ENCODE data around the gene CSNK2A3.
"Not testable (repeated sequence)": the region's sequence is repeated elsewhere in the genome, so short reads cannot be mapped to it uniquely, and the experiment has no call there.

The CSNK2A3 gene

GRCh38 chr11:11378184-11378940 is 25.3 kb upstream of the CSNK2A3 start:
- DNase-seq = no peak

- no peak for DNase-seq
Observed at GRCh38 chr11:11374358-11375148, 21.5 kb upstream of the CSNK2A3 start.

GRCh38 chr11:11373934-11374333 is 20.9 kb upstream of the CSNK2A3 start:
- no peak for DNase-seq

GRCh38 chr11:11372461-11372860 is 19.4 kb upstream of the CSNK2A3 start:
- no peak for DNase-seq

GRCh38 chr11:11370962-11371303 is 17.9 kb upstream of the CSNK2A3 start:
- no peak for DNase-seq

GRCh38 chr11:11370255-11370961 is 17.4 kb upstream of the CSNK2A3 start:
- DNase-seq = no peak

- DNase-seq = no peak
Observed at GRCh38 chr11:11366793-11367192, 13.7 kb upstream of the CSNK2A3 start.

GRCh38 chr11:11363674-11364073 is 10.6 kb upstream of the CSNK2A3 start:
- no peak for DNase-seq

- DNase-seq = no peak
Observed at GRCh38 chr11:11359611-11360010, 6.6 kb upstream of the CSNK2A3 start.

GRCh38 chr11:11356842-11357241 is 3.8 kb upstream of the CSNK2A3 start:
- no peak for DNase-seq

- not testable (repeated sequence) for DNase-seq
Observed at GRCh38 chr11:11351851-11352250, 1.2 kb downstream of the CSNK2A3 start.

GRCh38 chr11:11351042-11351586 is 1.9 kb downstream of the CSNK2A3 start:
- no peak for DNase-seq

- DNase-seq = no peak
Observed at GRCh38 chr11:11349870-11350337, 3.1 kb downstream of the CSNK2A3 start.

- DNase-seq = no peak
Observed at GRCh38 chr11:11349106-11349825, 3.8 kb downstream of the CSNK2A3 start.

GRCh38 chr11:11348303-11348702 is 4.7 kb downstream of the CSNK2A3 start:
- DNase-seq = no peak

GRCh38 chr11:11347592-11347991 is 5.5 kb downstream of the CSNK2A3 start:
- no peak for DNase-seq

GRCh38 chr11:11346303-11346702 is 6.7 kb downstream of the CSNK2A3 start:
- no peak for DNase-seq

- no peak for DNase-seq
Observed at GRCh38 chr11:11345099-11345498, 8.0 kb downstream of the CSNK2A3 start.

- no peak for DNase-seq
Observed at GRCh38 chr11:11344045-11344444, 9.0 kb downstream of the CSNK2A3 start.

- DNase-seq = no peak
Observed at GRCh38 chr11:11338304-11338703, 14.7 kb downstream of the CSNK2A3 start.

GRCh38 chr11:11336664-11337063 is 16.4 kb downstream of the CSNK2A3 start:
- no peak for DNase-seq

GRCh38 chr11:11335043-11335442 is 18.0 kb downstream of the CSNK2A3 start:
- DNase-seq = no peak

- no peak for DNase-seq
Observed at GRCh38 chr11:11334607-11335006, 18.4 kb downstream of the CSNK2A3 start.

Data from stimulated activated CD4-positive, alpha-beta T cell treated with anti-CD3 and anti-CD28 coated beads, Interleukin-15, amount 100 ng/mL, for 24 hours (primary cell).